Measurements from ENCODE around the gene CPVL.

- TF ChIP-seq CTCF (IDR thresholded peaks at IDR 0.05) (no peak), POLR2A (IDR thresholded peaks at IDR 0.05) (no peak)
These were observed 107.9 kb downstream of the CPVL start for GRCh38 chr7:29038463-29038862.

Measured in esophagus squamous epithelium (tissue), 4 donors.